SK-N-SH (cell line): Measurements from ENCODE around the gene PTOV1. TPM values are rescaled to one million over a fixed set of nuclear protein-coding genes. Genes with fewer than 3 reads are reported as not detected.

Experiments used
- CTCF ChIA-PET: fragments of 300-600, 350-600 bp; formaldehyde crosslinking; extraction: SDS; loops from one replicate; lab custom pipeline; 2021; lab: Yijun Ruan, JAX
- POLR2A ChIA-PET: fragments of 350-600 bp; sonication (Branson Sonifier 250); formaldehyde crosslinking; extraction: SDS; loops from one replicate; lab custom pipeline; 2020; ENCODE audit warnings: antibody characterized with exemption, inconsistent platforms; lab: Yijun Ruan, JAX
- DNase-seq: peaks from one replicate; pipeline ENCODE4 v3.0.0; 2012
- H2AFZ ChIP-seq: fragments of 200-600 bp; sonication (generic); 2 replicates; pipeline ENCODE4 v1.8.1; 2016; ENCODE audit warnings: antibody characterized with exemption, mild to moderate bottlenecking, low read depth
- H3F3A ChIP-seq: fragments of 200-600 bp; sonication (generic); replicated peaks from 2 replicates; pipeline ENCODE3; 2016; ENCODE audit warnings: antibody characterized with exemption, mild to moderate bottlenecking; ENCODE audit not compliant: insufficient read depth
- H3K27ac ChIP-seq, 2 experiments: fragments of 200-500 bp in 1 of 2; fragments of 200-600 bp in 1 of 2; sonication (Bioruptor generic) in 1 of 2; sonication (generic), shearing (Covaris generic) in 1 of 2; 2 replicates each; pipeline versions ENCODE4 v1.5.1 to v1.6.1; 2014 to 2016; ENCODE audit warnings: low read depth in 2 of 2, inconsistent platforms in 1 of 2, low read length in 1 of 2, mild to moderate bottlenecking in 1 of 2, mixed read lengths in 1 of 2
- H3K27me3 ChIP-seq: fragments of 200-600 bp; sonication (generic), shearing (Covaris generic); 2 replicates; pipeline ENCODE4 v1.6.1; 2016; ENCODE audit warnings: mixed run types; ENCODE audit not compliant: insufficient read depth
- H3K36me3 ChIP-seq, 2 experiments: fragments of 200-500 bp in 1 of 2; fragments of 200-600 bp in 1 of 2; sonication (Bioruptor generic) in 1 of 2; sonication (generic) in 1 of 2; replicated peaks in 1 of 2; 2 replicates each; pipeline versions ENCODE3 to v1.5.1; 2014 to 2016; ENCODE audit warnings: low read length in 1 of 2, mild to moderate bottlenecking in 1 of 2; ENCODE audit not compliant: insufficient read depth in 2 of 2, control insufficient read depth in 1 of 2
- H3K4me1 ChIP-seq, 2 experiments: fragments of 200-500 bp in 1 of 2; fragments of 200-600 bp in 1 of 2; sonication (Bioruptor generic) in 1 of 2; sonication (generic), shearing (Covaris generic) in 1 of 2; 2 replicates each; pipeline versions ENCODE4 v1.5.1 to v1.6.1; 2014 to 2016; ENCODE audit warnings: low read depth in 1 of 2, low read length in 1 of 2, mixed run types in 1 of 2; ENCODE audit not compliant: insufficient read depth in 2 of 2, control insufficient read depth in 1 of 2
- H3K4me2 ChIP-seq: fragments of 200-600 bp; sonication (generic), shearing (Covaris generic); 2 replicates; pipeline ENCODE4 v1.6.1; 2017; ENCODE audit warnings: mixed run types
- H3K4me3 ChIP-seq, 2 experiments: fragments of 200-500 bp in 1 of 2; fragments of 200-600 bp in 1 of 2; sonication (Bioruptor generic) in 1 of 2; sonication (generic), shearing (Covaris generic) in 1 of 2; 2 replicates each; pipeline versions ENCODE4 v1.5.1 to v1.8.1; 2014 to 2016; ENCODE audit warnings: low read depth in 2 of 2, inconsistent platforms in 1 of 2, low read length in 1 of 2, mild to moderate bottlenecking in 1 of 2, mixed read lengths in 1 of 2, moderate library complexity in 1 of 2
- H3K79me2 ChIP-seq: fragments of 200-600 bp; sonication (generic); 2 replicates; pipeline ENCODE4 v1.8.1; 2017; ENCODE audit warnings: mild to moderate bottlenecking; ENCODE audit not compliant: insufficient read depth
- H3K9ac ChIP-seq: fragments of 200-600 bp; sonication (generic); 2 replicates; pipeline ENCODE4 v1.6.1; 2017; ENCODE audit warnings: mixed run types
- H3K9me2 ChIP-seq: fragments of 200-600 bp; sonication (generic); 2 replicates; pipeline ENCODE4 v1.6.1; 2017; ENCODE audit warnings: mixed run types
- H3K9me3 ChIP-seq: fragments of 200-600 bp; sonication (generic); 2 replicates; pipeline ENCODE4 v1.6.1; 2017; ENCODE audit warnings: mixed run types, mild to moderate bottlenecking, moderate library complexity
- H4K20me1 ChIP-seq: fragments of 200-600 bp; sonication (generic); 2 replicates; pipeline ENCODE4 v1.6.1; 2017; ENCODE audit warnings: mild to moderate bottlenecking, mixed run types; ENCODE audit not compliant: insufficient read depth
- FOSL2 ChIP-seq: IDR thresholded peaks from 2 replicates; pipeline ENCODE4 v1.4.0; 2012; ENCODE audit warnings: low read depth, mild to moderate bottlenecking, moderate library complexity, borderline replicate concordance
- GATA2 ChIP-seq: sonication (generic); formaldehyde crosslinking; IDR thresholded peaks from 2 replicates; pipeline ENCODE4 v1.5.0; 2020; ENCODE audit warnings: mild to moderate bottlenecking, missing genetic modification reagents
- POLR2AphosphoS5 ChIP-seq: IDR thresholded peaks from 2 replicates; pipeline ENCODE4 v1.6.1; 2012; ENCODE audit warnings: low read depth, low read length
- WGBS: methylation state at CpG from one replicate; pipeline ENCODE4 v1.1.6; 2017; ENCODE audit warnings: low lambda C conversion rate; 5-methylcytosine and 5-hydroxymethylcytosine counted together
- polyA plus RNA-seq, 3 experiments: library from polyadenylated mRNA; depleted of rRNA; stranded (reverse); fragments of >200 nt; gene quantifications; 2 replicates each; pipeline ENCODE4 v1.2.3, GENCODE V29; 2012
- small RNA-seq, 7 experiments: library from RNA; depleted of rRNA; stranded (forward); fragments of <200 nt; gene quantifications; one replicate each; pipeline ENCODE3, GENCODE V24; 2012
- TF ChIP-seq, protein P1 (sequence below): fragments of 200-600 bp; sonication (generic); IDR thresholded peaks from 2 replicates; pipeline ENCODE4 v1.6.1; 2017; ENCODE audit warnings: antibody characterized with exemption, mild to moderate bottlenecking, moderate library complexity
- TF ChIP-seq, protein P2 (sequence below): fragments of 150-350 bp; IDR thresholded peaks from 2 replicates; pipeline ENCODE4 v1.6.1; 2016; ENCODE audit warnings: mild to moderate bottlenecking, low read depth, low read length

PTOV1 gene
- polyA plus RNA-seq, 1 of the 3 experiments (the other 2 are of a cell fraction): 95.0 TPM

DNA sequence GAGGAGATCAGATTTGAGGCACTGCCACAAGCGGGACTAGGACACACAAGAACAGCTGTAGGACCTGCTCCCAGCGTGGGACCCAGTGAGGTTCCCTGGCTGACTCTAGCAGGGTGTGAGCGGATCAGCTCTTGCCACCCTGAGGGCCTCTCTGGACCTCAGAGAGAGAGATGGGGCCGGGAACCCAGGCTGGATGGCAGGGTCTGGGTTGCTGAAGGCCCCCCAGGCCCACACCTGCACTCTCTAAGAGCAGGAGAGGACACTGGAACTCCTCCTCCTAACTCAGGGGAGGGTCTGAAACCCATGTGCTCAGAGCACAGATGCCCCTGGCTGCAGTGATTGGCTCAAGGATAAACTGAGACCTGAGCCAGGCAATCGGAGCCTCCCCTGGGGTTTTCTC lies 59.2 kb downstream of the PTOV1 start:
- H3K4me3 ChIP-seq: no peak overlapping the region
- no peak overlapping the region for H3K9ac ChIP-seq
- H3K36me3 ChIP-seq: peaks cover 8 to 23% of the 10 kb centered on the region in 2 experiments
- no peaks in the 10 kb centered on the region for H3K9me2 ChIP-seq
- ChIA-PET POLR2A (no interaction called here), CTCF (interaction anchor here (0.9 to 1.1 kb wide), 3 partner anchors 12 to 28 kb away, joined by 3 to 4 read pairs (median 3); partner anchors contain the start of genes ATF5 and NUP62)
- H4K20me1 ChIP-seq: peaks cover 9% of the 10 kb centered on the region; the same call in 1 of the 2 replicates
- H3K9me3 ChIP-seq: no peaks in the 10 kb centered on the region
- no peak overlapping the region for H2AFZ ChIP-seq
- H3K4me1 ChIP-seq: no peaks in the 10 kb centered on the region
- no peak overlapping the region for H3K27ac ChIP-seq
- DNase-seq: no peak
- no peaks in the 10 kb centered on the region for H3F3A ChIP-seq
- peaks cover 17% of the 10 kb centered on the region; the same call in 1 of the 2 replicates for H3K79me2 ChIP-seq
- H3K4me2 ChIP-seq: no peak overlapping the region
- no peak for TF ChIP-seq GATA2 (CRISPR knock-in tag)
- no peak for TF ChIP-seq POLR2AphosphoS5
- TF ChIP-seq, protein P1, sequence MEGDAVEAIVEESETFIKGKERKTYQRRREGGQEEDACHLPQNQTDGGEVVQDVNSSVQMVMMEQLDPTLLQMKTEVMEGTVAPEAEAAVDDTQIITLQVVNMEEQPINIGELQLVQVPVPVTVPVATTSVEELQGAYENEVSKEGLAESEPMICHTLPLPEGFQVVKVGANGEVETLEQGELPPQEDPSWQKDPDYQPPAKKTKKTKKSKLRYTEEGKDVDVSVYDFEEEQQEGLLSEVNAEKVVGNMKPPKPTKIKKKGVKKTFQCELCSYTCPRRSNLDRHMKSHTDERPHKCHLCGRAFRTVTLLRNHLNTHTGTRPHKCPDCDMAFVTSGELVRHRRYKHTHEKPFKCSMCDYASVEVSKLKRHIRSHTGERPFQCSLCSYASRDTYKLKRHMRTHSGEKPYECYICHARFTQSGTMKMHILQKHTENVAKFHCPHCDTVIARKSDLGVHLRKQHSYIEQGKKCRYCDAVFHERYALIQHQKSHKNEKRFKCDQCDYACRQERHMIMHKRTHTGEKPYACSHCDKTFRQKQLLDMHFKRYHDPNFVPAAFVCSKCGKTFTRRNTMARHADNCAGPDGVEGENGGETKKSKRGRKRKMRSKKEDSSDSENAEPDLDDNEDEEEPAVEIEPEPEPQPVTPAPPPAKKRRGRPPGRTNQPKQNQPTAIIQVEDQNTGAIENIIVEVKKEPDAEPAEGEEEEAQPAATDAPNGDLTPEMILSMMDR: no peak
- TF ChIP-seq FOSL2: no peak
- TF ChIP-seq, protein P2, sequence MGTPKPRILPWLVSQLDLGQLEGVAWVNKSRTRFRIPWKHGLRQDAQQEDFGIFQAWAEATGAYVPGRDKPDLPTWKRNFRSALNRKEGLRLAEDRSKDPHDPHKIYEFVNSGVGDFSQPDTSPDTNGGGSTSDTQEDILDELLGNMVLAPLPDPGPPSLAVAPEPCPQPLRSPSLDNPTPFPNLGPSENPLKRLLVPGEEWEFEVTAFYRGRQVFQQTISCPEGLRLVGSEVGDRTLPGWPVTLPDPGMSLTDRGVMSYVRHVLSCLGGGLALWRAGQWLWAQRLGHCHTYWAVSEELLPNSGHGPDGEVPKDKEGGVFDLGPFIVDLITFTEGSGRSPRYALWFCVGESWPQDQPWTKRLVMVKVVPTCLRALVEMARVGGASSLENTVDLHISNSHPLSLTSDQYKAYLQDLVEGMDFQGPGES: no peak
- WGBS: 92% methylated on average over 2 of the region's 5 CpGs
- H3K27me3 ChIP-seq: no peaks in the 10 kb centered on the region

Small RNAs within 50 kb of the gene (small RNA-seq; reads per million reads assigned to genes)
- 0 reads per million in 7 experiments for gene MIR4749

Other genes starting within 250 kb of the PTOV1 start
- 113 and 141 TPM in 2 replicates for gene RRAS, start 211.0 kb upstream of the PTOV1 start, polyA plus RNA-seq (2012; rRNA removed)
- gene SCAF1, start 208.9 kb upstream of the PTOV1 start, polyA plus RNA-seq (2012; rRNA removed): 5.5 and 9.5 TPM in 2 replicates
- gene IRF3, start 185.3 kb upstream of the PTOV1 start, polyA plus RNA-seq (2012; rRNA removed): 85.9 and 112 TPM in 2 replicates
- gene BCL2L12, start 185.2 kb upstream of the PTOV1 start, polyA plus RNA-seq (2012; rRNA removed): 20.3 and 27.9 TPM in 2 replicates
- 774 and 789 TPM in 2 replicates for gene PRMT1, start 173.9 kb upstream of the PTOV1 start, polyA plus RNA-seq (2012; rRNA removed)
- gene ADM5, start 161.6 kb upstream of the PTOV1 start, polyA plus RNA-seq (2012; rRNA removed): 1.3 TPM in 2 replicates
- 118 and 139 TPM in 2 replicates for gene CPT1C, start 160.0 kb upstream of the PTOV1 start, polyA plus RNA-seq (2012; rRNA removed)
- not detected in 2 replicates for gene TSKS, start 87.9 kb upstream of the PTOV1 start, polyA plus RNA-seq (2012; rRNA removed)
- gene AP2A1, start 84.2 kb upstream of the PTOV1 start, polyA plus RNA-seq (2012; rRNA removed): 59.6 and 74.8 TPM in 2 replicates
- gene FUZ, start 37.9 kb upstream of the PTOV1 start, polyA plus RNA-seq (2012; rRNA removed): 23.7 and 29.9 TPM in 2 replicates
- gene MED25, start 32.9 kb upstream of the PTOV1 start, polyA plus RNA-seq (2012; rRNA removed): 15.7 and 30.2 TPM in 2 replicates
- 45.5 and 52.0 TPM in 2 replicates for gene PNKP, start 16.4 kb downstream of the PTOV1 start, polyA plus RNA-seq (2012; rRNA removed)
- 56.7 and 63.7 TPM in 2 replicates for gene AKT1S1, start 26.2 kb downstream of the PTOV1 start, polyA plus RNA-seq (2012; rRNA removed)
- gene TBC1D17, start 26.5 kb downstream of the PTOV1 start, polyA plus RNA-seq (2012; rRNA removed): 27.3 and 28.3 TPM in 2 replicates
- gene IL4I1, start 45.7 kb downstream of the PTOV1 start, polyA plus RNA-seq (2012; rRNA removed): 0.35 and 0.50 TPM in 2 replicates
- gene ATF5, start 78.0 kb downstream of the PTOV1 start, polyA plus RNA-seq (2012; rRNA removed): 11.1 and 11.7 TPM in 2 replicates
- 14.6 and 16.2 TPM in 2 replicates for gene NUP62, start 78.3 kb downstream of the PTOV1 start, polyA plus RNA-seq (2012; rRNA removed)
- not detected in 2 replicates for gene SIGLEC11, start 110.0 kb downstream of the PTOV1 start, polyA plus RNA-seq (2012; rRNA removed)
- 30.3 and 33.5 TPM in 2 replicates for gene VRK3, start 174.2 kb downstream of the PTOV1 start, polyA plus RNA-seq (2012; rRNA removed)
- gene ZNF473, start 174.8 kb downstream of the PTOV1 start, polyA plus RNA-seq (2012; rRNA removed): 5.4 and 5.9 TPM in 2 replicates